Measurements from ENCODE around the gene PLEK. TPM values are rescaled to one million over a fixed set of nuclear protein-coding genes. Genes with fewer than 3 reads are reported as not detected.

PLEK gene
- total and polyA plus RNA-seq, 10 of the 15 experiments (the other 5 are each of a cell fraction or from before 2014, with no cell fraction given), result 229 to 804 (median 362) TPM

DNA sequence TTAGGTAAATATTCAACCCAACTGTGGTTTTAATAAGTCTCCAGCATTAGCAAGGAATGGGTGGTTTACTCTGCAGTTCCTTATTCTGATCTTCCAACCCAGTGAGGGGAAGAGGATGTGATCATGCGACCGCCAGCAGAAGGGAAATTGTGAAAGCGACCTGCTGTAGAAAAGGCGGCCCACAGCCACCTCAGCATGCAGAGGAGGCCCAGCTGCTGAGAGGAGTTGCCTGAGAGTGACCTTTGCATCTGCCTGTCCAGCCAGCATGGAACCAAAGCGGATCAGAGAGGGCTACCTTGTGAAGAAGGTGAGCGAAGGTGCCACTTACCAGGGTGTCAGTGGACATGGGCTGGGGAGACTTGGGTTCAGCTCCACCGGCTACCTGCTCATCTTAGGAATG lies at the start of gene PLEK (continued):
- TF ChIP-seq KDM1A (IDR thresholded peaks at IDR 0.05; ENCODE audit: borderline replicate concordance) (no peak), SREBF2 (IDR thresholded peaks at IDR 0.05; ENCODE audit: low read length) (no peak), ZSCAN29 (IDR thresholded peaks at IDR 0.05) (no peak), HDGF (IDR thresholded peaks at IDR 0.05) (peak; percentile 54), MYB (IDR thresholded peaks at IDR 0.05; ENCODE audit: borderline replicate concordance, low read depth, low read length) (no peak), MTA3 (IDR thresholded peaks at IDR 0.05; ENCODE audit: borderline replicate concordance, low read length) (no peak), SMARCA5 (IDR thresholded peaks at IDR 0.05) (peak; percentile 32; the same call in 1 of the 2 replicates), BMI1 (IDR thresholded peaks at IDR 0.05; ENCODE audit: borderline replicate concordance) (no peak; the same call in 1 of the 2 replicates), HDAC2 (IDR thresholded peaks at IDR 0.05) (no peak), SIX5 (IDR thresholded peaks at IDR 0.05; ENCODE audit: low read depth, low read length, severe bottlenecking) (no peak), RAD21 (IDR thresholded peaks at IDR 0.05; ENCODE audit: insufficient read depth, low read depth, low read length) (no peak), FOXM1 (IDR thresholded peaks at IDR 0.05; ENCODE audit: low read depth, low read length) (no peak), PML (IDR thresholded peaks at IDR 0.05; ENCODE audit: low read length) (peak; percentile 93), ASH2L (IDR thresholded peaks at IDR 0.05; ENCODE audit: borderline replicate concordance, low read depth) (no peak), YY1 (IDR thresholded peaks at IDR 0.05; ENCODE audit: low read depth, low read length) (0 out of 2 replicates have a peak, but pooled peaks have one; percentile 38), ZNF217 (IDR thresholded peaks at IDR 0.05) (peak; percentile 46; the same call in 1 of the 2 replicates), ATF7 (IDR thresholded peaks at IDR 0.05; ENCODE audit: low read depth) (peak; percentile 71), ESRRA (IDR thresholded peaks at IDR 0.05; ENCODE audit: low read length) (no peak), MYC (IDR thresholded peaks at IDR 0.05; ENCODE audit: insufficient read depth, insufficient read length, insufficient replicate concordance, low read length, severe bottlenecking) (peak; percentile 58), CREB1 (IDR thresholded peaks at IDR 0.05; ENCODE audit: low read depth) (0 out of 2 replicates have a peak, but pooled peaks have one; percentile 8)
- TF ChIP-seq, protein P1, sequence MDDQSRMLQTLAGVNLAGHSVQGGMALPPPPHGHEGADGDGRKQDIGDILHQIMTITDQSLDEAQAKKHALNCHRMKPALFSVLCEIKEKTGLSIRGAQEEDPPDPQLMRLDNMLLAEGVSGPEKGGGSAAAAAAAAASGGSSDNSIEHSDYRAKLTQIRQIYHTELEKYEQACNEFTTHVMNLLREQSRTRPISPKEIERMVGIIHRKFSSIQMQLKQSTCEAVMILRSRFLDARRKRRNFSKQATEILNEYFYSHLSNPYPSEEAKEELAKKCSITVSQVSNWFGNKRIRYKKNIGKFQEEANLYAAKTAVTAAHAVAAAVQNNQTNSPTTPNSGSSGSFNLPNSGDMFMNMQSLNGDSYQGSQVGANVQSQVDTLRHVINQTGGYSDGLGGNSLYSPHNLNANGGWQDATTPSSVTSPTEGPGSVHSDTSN (IDR thresholded peaks at IDR 0.05; ENCODE audit: insufficient replicate concordance, low read depth, low read length), result peak; percentile 13
- TF ChIP-seq, protein P2, sequence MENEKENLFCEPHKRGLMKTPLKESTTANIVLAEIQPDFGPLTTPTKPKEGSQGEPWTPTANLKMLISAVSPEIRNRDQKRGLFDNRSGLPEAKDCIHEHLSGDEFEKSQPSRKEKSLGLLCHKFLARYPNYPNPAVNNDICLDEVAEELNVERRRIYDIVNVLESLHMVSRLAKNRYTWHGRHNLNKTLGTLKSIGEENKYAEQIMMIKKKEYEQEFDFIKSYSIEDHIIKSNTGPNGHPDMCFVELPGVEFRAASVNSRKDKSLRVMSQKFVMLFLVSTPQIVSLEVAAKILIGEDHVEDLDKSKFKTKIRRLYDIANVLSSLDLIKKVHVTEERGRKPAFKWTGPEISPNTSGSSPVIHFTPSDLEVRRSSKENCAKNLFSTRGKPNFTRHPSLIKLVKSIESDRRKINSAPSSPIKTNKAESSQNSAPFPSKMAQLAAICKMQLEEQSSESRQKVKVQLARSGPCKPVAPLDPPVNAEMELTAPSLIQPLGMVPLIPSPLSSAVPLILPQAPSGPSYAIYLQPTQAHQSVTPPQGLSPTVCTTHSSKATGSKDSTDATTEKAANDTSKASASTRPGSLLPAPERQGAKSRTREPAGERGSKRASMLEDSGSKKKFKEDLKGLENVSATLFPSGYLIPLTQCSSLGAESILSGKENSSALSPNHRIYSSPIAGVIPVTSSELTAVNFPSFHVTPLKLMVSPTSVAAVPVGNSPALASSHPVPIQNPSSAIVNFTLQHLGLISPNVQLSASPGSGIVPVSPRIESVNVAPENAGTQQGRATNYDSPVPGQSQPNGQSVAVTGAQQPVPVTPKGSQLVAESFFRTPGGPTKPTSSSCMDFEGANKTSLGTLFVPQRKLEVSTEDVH (IDR thresholded peaks at IDR 0.05; ENCODE audit: low read depth, partially characterized antibody), result no peak
- TF ChIP-seq, protein P3, sequence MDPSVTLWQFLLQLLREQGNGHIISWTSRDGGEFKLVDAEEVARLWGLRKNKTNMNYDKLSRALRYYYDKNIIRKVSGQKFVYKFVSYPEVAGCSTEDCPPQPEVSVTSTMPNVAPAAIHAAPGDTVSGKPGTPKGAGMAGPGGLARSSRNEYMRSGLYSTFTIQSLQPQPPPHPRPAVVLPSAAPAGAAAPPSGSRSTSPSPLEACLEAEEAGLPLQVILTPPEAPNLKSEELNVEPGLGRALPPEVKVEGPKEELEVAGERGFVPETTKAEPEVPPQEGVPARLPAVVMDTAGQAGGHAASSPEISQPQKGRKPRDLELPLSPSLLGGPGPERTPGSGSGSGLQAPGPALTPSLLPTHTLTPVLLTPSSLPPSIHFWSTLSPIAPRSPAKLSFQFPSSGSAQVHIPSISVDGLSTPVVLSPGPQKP (IDR thresholded peaks at IDR 0.05; ENCODE audit: low read depth, low read length), result no peak
- TF ChIP-seq, protein P4, sequence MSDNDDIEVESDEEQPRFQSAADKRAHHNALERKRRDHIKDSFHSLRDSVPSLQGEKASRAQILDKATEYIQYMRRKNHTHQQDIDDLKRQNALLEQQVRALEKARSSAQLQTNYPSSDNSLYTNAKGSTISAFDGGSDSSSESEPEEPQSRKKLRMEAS (IDR thresholded peaks at IDR 0.05; ENCODE audit: low read depth, low read length), result no peak

Data from GM12878 (cell line).